ENCODE results near the gene TNFRSF25. TPM values are rescaled to one million over a fixed set of nuclear protein-coding genes. Genes with fewer than 3 reads are reported as not detected.

Gene TNFRSF25, protein sequence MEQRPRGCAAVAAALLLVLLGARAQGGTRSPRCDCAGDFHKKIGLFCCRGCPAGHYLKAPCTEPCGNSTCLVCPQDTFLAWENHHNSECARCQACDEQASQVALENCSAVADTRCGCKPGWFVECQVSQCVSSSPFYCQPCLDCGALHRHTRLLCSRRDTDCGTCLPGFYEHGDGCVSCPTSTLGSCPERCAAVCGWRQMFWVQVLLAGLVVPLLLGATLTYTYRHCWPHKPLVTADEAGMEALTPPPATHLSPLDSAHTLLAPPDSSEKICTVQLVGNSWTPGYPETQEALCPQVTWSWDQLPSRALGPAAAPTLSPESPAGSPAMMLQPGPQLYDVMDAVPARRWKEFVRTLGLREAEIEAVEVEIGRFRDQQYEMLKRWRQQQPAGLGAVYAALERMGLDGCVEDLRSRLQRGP
- not detected for polyA plus RNA-seq (2012; ENCODE audit: missing spikeins)

DNA sequence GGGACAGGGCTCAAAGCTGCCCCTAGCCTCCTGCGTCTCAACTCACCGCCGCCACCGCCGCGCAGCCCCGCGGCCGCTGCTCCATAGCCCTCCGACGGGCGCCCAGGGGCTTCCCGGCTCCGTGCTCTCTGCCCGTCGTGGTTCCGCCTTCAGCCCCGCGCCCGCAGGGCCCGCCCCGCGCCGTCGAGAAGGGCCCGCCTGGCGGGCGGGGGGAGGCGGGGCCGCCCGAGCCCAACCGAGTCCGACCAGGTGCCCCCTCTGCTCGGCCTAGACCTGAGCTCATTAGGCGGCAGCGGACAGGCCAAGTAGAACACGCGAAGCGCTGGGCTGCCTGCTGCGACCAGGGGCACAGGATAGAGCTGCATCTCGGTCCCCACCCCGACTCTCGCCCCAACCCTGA, at the start of gene TNFRSF25:
Gene TNFRSF25, minus strand, starts transcription at position 151 of the 400 bp plus-strand sequence. Its CDS starts 66 bp downstream, at position 85.
- DNase-seq (ENCODE audit: insufficient read length) (no peak), FAIRE-seq (no peak)
- TF ChIP-seq TAF1 (IDR thresholded peaks at IDR 0.05; ENCODE audit: borderline replicate concordance, low read depth, low read length) (no peak), POLR2AphosphoS5 (IDR thresholded peaks at IDR 0.05; ENCODE audit: low read depth, low read length) (no peak), POLR2A (IDR thresholded peaks at IDR 0.05; ENCODE audit: low read depth, low read length) (no peak)

DNA sequence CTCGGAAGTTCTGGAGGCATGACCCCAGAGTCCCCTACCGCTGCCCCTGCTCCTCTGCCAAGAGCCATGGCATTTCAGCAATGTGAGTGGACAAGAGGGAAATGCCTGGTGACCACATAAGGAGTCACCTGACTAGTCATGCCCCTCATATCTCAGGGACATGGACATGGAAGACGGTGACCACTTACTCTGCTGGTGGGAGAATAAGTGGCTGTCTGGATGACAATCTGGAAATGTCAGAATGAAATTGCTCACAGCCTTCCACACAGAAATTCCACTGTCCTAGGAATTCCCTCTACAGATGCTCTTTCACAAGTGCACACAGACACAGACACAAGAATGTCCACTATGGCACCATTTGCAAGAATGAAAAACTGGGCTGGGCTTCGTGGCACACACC, 49.8 kb upstream of the TNFRSF25 start:
- no peak for FAIRE-seq
- no peak for DNase-seq (ENCODE audit: insufficient read length)
- TF ChIP-seq TAF1 (IDR thresholded peaks at IDR 0.05; ENCODE audit: borderline replicate concordance, low read depth, low read length) (no peak), POLR2AphosphoS5 (IDR thresholded peaks at IDR 0.05; ENCODE audit: low read depth, low read length) (no peak), POLR2A (IDR thresholded peaks at IDR 0.05; ENCODE audit: low read depth, low read length) (no peak)

DNA sequence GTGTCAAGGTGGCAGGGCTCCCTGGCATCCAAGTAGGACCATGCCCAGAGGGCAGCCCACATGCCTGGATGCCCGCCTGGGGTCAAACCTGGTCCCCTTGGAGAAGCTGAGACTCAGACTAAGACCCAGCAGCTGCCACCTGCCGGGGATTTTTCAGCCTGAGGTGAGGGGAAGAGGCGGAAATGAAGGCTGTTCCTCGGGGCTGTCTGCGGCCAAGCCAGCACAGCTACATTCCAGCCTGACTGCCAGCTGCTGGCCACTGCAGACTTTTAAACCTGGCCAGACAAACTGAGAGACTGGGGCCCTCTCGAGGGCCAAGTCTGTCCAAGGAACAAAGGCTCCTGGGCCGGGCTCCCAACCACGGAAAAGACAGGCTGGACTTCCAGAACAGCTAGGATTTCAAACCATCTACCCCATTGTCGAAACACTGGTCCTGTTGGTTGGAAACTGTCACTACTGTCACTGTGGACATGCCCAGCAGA, 47.4 kb upstream of the TNFRSF25 start:
- DNase-seq (ENCODE audit: insufficient read length) (no peak), FAIRE-seq (no peak)
- TF ChIP-seq POLR2A (IDR thresholded peaks at IDR 0.05; ENCODE audit: low read depth, low read length) (no peak), POLR2AphosphoS5 (IDR thresholded peaks at IDR 0.05; ENCODE audit: low read depth, low read length) (no peak), TAF1 (IDR thresholded peaks at IDR 0.05; ENCODE audit: borderline replicate concordance, low read depth, low read length) (no peak)

DNA sequence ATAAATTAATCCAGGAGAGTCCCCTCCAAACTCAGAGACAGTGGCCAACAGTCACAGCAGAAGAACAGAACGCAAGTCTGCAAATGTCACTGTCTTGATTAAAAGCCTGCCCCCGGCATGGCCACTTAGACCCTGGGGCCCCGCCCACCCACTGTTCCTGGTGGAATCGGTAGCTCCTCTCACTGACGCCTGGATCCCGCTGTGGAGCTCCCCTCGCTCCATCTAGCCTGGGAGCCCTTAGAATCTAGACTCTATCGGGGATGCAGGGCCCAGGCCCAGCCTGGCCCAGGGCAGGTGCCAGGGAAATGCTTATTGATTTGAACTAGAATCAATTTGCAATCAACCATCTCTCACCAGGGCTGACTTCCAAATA, 46.9 kb upstream of the TNFRSF25 start:
- TF ChIP-seq TAF1 (IDR thresholded peaks at IDR 0.05; ENCODE audit: borderline replicate concordance, low read depth, low read length), result no peak
- TF ChIP-seq POLR2AphosphoS5 (IDR thresholded peaks at IDR 0.05; ENCODE audit: low read depth, low read length), result no peak
- no peak for TF ChIP-seq POLR2A (IDR thresholded peaks at IDR 0.05; ENCODE audit: low read depth, low read length)
- DNase-seq (ENCODE audit: insufficient read length) (no peak), FAIRE-seq (no peak)

DNA sequence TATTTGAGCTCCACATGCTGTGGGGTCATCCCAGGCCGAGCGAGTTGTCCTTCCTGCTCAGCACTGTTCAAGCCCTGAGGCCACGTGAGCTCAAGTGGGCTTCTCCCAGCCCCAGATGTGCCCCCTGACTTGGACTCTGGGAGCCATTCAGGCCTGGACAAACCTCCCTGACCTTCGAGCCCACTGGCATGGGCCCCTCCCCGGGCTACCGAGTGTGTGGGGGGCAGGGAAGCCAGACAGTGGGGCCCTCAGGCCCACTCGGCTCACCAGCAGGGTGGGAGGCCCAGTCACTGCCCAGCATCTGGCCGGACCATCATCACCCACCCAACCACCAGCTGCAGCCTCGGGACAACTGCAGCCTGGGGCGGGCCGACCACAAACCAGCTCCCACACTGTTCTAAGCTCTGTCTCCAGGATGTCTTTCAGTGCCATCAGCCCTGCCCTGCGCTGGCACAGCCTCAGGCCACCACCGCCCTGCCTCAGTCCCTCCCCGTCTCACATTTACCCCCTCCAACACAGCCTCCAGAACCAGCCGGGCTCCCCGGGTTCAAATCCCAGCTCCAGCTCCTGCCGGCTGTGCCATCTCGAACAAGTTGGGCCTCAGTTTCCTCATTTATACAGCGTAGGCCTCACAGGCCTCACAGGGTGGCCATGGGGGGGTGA, 46.4 kb upstream of the TNFRSF25 start:
- FAIRE-seq, result no peak
- TF ChIP-seq POLR2A (IDR thresholded peaks at IDR 0.05; ENCODE audit: low read depth, low read length) (no peak), POLR2AphosphoS5 (IDR thresholded peaks at IDR 0.05; ENCODE audit: low read depth, low read length) (no peak), TAF1 (IDR thresholded peaks at IDR 0.05; ENCODE audit: borderline replicate concordance, low read depth, low read length) (no peak)
- no peak for DNase-seq (ENCODE audit: insufficient read length)

DNA sequence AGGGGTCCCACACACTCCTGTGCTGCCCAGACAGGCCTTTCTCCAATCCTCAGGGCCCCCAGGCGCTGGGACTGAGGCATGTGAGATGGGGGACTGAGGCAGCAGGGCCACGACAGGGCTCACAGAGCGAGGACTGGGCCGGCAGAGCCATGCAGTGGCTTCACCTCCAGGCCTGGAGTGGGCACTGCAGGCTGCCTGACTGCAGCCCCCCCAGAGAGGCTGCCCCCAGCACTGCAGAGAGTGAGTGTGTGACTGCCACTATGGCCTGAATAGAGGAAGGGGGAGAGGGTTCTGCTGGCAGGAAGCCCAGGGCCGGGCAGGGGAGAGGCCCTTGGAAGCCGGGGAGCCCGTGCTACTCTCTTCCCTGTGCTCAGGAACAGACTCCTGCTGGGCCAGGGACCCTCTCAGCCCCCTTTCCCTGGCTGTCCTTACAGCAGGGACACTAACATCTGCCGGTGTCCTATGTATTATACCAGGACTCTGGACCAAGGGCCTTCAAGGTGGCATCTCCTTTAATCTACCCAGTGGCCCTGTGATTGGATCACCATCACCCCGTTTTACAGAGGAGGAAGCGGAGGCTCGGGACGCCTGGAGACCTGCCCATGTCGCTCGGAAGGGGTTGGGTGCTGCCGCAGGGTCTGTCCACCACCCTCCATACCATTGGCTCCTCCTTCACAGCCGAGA, 45.7 kb upstream of the TNFRSF25 start:
- DNase-seq (ENCODE audit: insufficient read length), result no peak
- TF ChIP-seq POLR2A (IDR thresholded peaks at IDR 0.05; ENCODE audit: low read depth, low read length) (no peak), TAF1 (IDR thresholded peaks at IDR 0.05; ENCODE audit: borderline replicate concordance, low read depth, low read length) (no peak), POLR2AphosphoS5 (IDR thresholded peaks at IDR 0.05; ENCODE audit: low read depth, low read length) (no peak)
- FAIRE-seq, result no peak

DNA sequence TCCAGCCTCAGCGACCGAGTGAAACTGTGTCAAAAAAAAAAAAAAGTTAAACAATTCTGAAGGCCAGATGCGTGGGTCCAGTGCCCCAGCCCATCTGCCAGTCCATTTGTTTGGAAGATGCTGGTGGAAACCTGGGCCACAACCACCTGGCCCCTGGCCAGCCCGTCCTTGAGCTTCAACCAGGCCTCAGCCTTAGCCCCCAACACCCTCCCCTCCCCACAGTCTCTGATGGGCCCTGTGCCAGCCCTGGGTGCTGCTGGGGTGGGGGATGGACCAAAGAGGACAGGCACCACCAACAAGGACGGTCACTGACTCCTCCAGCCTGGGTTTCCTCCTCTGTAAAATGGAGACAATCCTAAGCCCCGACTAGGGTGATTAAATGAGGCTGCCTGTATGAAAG, 45.1 kb upstream of the TNFRSF25 start:
- FAIRE-seq (no peak), DNase-seq (ENCODE audit: insufficient read length) (no peak)
- TF ChIP-seq TAF1 (IDR thresholded peaks at IDR 0.05; ENCODE audit: borderline replicate concordance, low read depth, low read length), result no peak
- TF ChIP-seq POLR2A (IDR thresholded peaks at IDR 0.05; ENCODE audit: low read depth, low read length), result no peak
- TF ChIP-seq POLR2AphosphoS5 (IDR thresholded peaks at IDR 0.05; ENCODE audit: low read depth, low read length), result no peak

DNA sequence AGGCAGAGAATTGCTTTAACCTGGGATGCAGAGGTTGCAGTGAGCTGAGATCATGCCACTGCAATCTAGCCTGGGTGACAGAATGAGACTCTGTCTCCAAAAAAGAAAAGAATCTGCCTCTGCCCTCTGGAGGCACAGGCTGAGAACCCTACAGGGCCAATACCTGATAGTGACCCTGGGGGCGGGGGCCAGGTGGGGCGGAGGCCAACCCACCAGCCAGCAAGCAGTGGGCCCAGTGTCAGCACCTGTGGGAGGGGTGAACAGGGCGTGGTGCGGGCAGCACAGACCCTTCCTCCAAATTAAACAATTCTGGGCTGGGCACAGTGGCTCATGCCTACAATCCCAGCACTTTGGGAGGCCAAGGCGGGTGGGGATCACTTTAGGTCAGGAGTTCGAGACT, 44.5 kb upstream of the TNFRSF25 start:
- no peak for TF ChIP-seq TAF1 (IDR thresholded peaks at IDR 0.05; ENCODE audit: borderline replicate concordance, low read depth, low read length)
- TF ChIP-seq POLR2A (IDR thresholded peaks at IDR 0.05; ENCODE audit: low read depth, low read length), result no peak
- no peak for TF ChIP-seq POLR2AphosphoS5 (IDR thresholded peaks at IDR 0.05; ENCODE audit: low read depth, low read length)
- DNase-seq (ENCODE audit: insufficient read length), result no peak
- FAIRE-seq, result no peak

DNA sequence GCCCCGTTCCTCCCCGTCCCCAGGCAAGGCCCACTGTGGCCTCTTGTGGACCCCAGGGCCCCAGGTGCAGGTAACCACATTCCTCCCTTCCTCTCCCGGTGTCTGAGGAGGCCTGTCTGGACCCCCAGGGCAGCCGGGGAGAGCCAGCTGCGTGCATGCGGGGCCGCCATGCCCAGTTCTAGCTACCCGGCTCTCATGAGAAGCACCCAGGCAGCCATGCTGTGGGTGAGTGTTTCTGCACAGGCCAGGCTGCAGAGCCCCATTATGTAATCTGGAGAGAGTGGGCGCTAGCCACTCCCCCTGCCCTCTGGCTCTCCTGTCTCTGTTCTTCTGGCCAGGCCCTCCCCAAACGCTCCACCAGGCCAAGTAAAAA, 43.9 kb upstream of the TNFRSF25 start:
- no peak for TF ChIP-seq TAF1 (IDR thresholded peaks at IDR 0.05; ENCODE audit: borderline replicate concordance, low read depth, low read length)
- no peak for TF ChIP-seq POLR2AphosphoS5 (IDR thresholded peaks at IDR 0.05; ENCODE audit: low read depth, low read length)
- FAIRE-seq, result no peak
- DNase-seq (ENCODE audit: insufficient read length), result no peak

DNA sequence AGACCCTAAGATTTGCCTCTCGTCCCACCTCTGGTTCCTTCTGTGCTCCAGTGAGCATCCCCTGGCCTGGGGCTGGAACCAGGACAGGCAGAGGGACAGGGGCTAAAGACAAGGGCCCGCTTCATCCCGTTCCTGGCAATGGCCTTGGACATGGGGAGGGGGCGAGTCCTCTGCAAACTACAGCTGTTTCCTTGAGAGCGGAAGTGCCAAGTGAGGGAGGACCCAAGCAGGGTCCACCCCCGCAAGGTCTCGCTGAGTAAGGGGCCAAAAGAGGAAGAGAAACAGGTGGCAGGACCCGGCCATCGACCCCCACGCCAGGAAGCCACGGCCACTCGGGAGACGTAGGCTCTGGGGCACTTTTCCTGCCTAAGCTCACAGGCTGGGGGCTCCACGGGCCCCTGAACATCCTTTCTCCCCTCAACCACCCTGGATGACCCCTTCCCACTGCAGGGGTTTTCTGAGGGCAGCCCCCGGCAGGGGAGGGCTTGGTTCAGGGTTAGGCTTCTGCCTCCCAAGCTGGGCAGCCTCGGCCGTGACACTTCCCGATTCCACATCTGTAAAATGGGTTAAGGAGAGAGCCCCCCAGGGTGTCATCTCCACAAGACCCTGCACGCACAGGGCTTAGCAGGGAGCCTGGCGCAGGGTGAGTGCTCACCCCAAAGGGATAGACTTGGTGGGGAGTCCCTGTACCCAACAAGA, 43.4 kb upstream of the TNFRSF25 start:
- DNase-seq (ENCODE audit: insufficient read length), result no peak
- no peak for FAIRE-seq
- TF ChIP-seq TAF1 (IDR thresholded peaks at IDR 0.05; ENCODE audit: borderline replicate concordance, low read depth, low read length), result no peak
- no peak for TF ChIP-seq POLR2A (IDR thresholded peaks at IDR 0.05; ENCODE audit: low read depth, low read length)
- no peak for TF ChIP-seq POLR2AphosphoS5 (IDR thresholded peaks at IDR 0.05; ENCODE audit: low read depth, low read length)

DNA sequence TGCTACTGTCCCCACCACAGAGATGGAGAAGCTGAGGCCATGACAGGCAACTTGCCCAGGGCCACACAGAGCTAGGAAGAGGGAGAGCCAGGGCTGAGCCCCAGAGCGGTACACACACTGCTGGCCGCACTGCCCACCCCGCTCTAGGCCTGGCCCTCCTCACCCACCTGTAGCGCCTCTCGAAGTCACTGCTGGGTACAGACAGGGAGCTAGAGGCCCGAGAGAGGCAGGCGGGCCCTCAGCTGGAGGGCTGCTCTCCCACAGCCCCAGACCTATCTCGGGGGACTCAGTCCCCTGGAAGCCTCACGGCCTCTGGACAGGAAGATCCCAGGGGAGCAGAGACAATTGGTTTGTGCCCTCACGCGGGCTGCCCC, 42.8 kb upstream of the TNFRSF25 start:
- no peak for DNase-seq (ENCODE audit: insufficient read length)
- FAIRE-seq, result no peak
- TF ChIP-seq TAF1 (IDR thresholded peaks at IDR 0.05; ENCODE audit: borderline replicate concordance, low read depth, low read length) (no peak), POLR2AphosphoS5 (IDR thresholded peaks at IDR 0.05; ENCODE audit: low read depth, low read length) (no peak), POLR2A (IDR thresholded peaks at IDR 0.05; ENCODE audit: low read depth, low read length) (no peak)
